Activated CD8-positive, alpha-beta memory T cell treated with anti-CD3 and anti-CD28 coated beads, Interleukin-2, amount 50 U/mL, for 24 hours (primary cell): Measurements from ENCODE around the gene RBM23.
"Not testable (repeated sequence)": the region's sequence is repeated elsewhere in the genome, so short reads cannot be mapped to it uniquely, and the experiment has no call there.

ENCODE experiments used
- DNase-seq: peaks from one replicate; pipeline ENCODE4 v3.0.0-alpha.2; 2020; ENCODE audit errors: extremely low read depth

RBM23 gene

DNA sequence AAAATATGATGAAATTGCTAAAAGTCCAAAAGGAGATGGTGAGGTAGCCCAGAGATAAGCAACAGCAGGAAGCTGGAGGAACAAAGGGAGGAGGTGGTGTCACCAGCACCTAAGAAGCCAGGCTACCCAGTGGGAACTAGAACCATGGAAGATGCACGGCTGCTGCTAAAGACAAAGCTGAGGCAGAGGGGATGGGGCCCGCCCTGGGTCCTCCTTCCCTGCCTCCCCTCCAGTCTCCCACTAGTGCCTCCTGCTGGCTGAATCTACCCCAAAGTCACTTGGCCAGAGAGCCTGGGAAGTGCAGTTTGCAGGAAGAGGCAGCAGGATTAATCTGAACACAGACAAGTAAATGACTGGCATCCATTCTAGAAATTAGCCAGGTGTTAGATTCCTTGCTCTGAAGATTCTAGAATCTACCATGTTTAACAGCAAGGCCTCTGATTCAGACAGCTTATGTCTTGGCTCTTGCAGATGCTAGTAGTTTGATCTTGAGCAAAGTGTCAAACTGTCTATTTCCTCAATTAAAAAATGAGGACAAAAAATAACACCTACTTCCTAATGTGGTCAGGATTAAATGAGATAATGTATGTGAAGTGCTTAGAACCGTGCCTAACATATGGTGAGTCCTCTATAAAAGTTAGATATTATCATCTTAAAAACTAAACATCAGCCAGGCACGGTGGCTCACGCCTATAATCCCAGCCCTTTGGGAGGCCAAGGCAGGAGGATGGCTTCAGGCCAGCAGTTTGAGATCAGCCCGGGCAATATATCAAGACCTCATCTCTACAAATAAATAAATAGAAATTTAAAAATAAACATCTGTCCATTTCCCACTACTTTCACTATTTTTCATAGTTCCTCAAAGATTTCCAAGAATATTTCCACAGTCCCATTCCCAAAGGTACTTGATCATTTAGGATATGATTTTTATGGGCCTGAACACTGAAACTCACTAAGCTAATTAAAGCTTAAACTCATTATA is 53.2 kb downstream of the RBM23 start:
- DNase-seq, result no peak

- DNase-seq, result no peak
Measured at GRCh38 chr14:22864979-22865378, 54.0 kb downstream of the RBM23 start.

GRCh38 chr14:22861651-22862050 is 57.3 kb downstream of the RBM23 start:
- no peak for DNase-seq

DNA sequence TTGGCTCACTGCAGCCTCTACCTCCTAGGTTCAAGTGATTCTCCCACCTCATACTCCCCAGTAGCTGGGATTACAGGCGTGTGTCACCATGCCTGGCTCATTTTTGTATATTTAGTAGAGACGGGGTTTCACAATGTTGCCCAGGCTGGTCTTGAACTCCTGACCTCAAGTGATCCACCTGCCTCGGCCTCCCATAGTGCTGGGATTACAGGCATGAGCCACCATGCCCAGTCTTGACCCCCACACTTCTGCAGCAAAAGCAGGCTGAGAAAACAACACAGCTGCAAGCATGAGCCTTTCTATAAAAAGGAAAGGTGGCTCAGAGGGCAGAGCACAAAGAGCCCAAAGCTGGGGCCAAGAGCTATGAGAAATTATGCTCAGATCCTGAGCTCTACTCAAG is 58.6 kb downstream of the RBM23 start:
- DNase-seq, result not testable (repeated sequence)

DNA sequence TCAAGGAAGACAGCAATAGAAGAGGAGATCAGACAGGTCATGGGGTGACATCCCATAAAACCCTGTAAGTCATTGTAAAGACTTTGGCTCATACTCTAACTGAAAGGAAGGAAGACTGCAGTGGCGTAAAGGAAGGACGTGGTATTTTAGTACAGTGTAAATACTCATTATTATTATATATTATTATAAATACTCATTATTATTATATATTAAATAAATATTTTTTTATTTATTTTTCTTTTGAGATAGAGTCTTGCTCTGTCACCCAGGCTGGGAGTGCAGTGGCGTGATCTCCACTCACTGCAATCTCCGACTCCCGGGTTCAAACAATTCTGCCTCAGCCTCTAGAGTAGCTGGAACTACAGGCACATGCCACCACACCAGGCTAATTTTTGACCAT is 62.5 kb downstream of the RBM23 start:
- DNase-seq, result no peak

GRCh38 chr14:22854963-22855724 is 63.8 kb downstream of the RBM23 start:
- no peak for DNase-seq

DNA sequence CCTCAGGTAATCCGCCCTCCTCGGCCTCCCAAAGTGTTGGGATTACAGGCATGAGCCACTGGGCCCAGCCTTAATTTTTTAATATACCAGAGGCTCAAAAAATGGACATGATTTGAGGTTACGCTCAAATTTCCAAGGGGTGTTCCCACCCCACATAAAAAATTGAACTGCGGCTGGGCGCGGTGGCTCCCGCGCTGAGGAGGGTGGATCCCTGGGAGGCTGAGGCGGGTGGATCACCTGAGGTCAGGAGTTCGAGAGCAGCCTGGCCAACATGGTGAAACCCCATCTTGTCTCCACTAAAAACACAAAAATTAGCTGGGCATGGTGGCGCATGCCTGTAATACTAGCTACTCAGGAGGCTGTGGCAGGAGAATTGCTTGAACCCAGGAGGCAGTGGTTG is 64.7 kb downstream of the RBM23 start:
- not testable (repeated sequence) for DNase-seq

GRCh38 chr14:22852940-22853767 is 65.8 kb downstream of the RBM23 start:
- peak; percentile 87 for DNase-seq

DNA sequence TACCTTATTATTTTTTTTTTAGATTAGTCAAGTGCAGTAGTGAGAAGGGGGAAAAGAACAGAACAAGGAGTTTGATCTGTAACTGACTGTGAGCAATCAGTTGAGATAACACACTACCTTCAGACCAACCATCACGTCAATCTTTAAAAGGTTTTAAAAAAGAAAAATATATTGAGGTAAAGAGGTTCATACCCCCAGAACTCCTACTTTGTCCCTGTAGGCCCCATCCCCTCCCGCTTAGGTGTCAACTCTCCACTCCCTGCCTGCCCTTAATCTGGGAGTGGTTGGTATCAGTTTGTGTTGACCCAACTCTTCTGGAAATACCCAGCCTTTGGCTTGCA is 66.4 kb downstream of the RBM23 start:
- DNase-seq, result no peak

- not testable (repeated sequence) for DNase-seq
Measured at GRCh38 chr14:22852178-22852577, 66.8 kb downstream of the RBM23 start.

- no peak for DNase-seq
Measured at GRCh38 chr14:22850944-22851764, 67.8 kb downstream of the RBM23 start.

DNA sequence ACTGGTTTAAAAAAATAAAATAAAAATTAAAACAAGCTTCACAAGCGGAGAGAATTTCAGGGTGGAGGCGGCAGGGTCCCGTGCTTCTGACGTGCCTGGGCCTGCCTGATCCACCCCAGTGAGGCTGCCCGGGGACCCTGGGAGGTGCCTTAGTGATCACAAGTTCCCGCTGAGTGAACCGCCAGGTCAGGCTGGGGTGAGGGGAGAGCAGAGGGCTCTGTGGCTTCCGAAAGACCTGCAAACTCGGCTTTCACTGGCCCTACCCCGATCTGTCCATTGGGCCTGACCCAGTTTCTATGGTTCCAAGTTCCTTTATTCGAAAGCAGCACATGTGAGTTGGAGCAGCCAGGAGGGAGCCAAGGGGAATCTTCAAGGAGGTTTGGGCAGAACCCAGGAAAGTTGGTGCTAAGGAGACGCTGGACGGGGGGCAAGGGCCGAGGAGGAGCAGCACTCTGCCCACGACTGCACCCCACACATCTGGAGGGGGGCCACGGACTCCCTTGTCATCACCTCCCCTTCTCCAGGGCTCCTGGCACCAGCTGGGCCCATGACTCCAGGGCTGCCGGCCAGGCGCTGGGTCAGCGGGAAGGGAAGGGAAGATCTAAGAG is 69.6 kb downstream of the RBM23 start:
- no peak for DNase-seq

GRCh38 chr14:22848351-22849164 is 70.4 kb downstream of the RBM23 start:
- DNase-seq, result no peak

GRCh38 chr14:22847661-22848341 is 71.1 kb downstream of the RBM23 start:
- no peak for DNase-seq

GRCh38 chr14:22846811-22847307 is 72.1 kb downstream of the RBM23 start:
- no peak for DNase-seq

- no peak for DNase-seq
Measured at GRCh38 chr14:22845821-22846625, 72.9 kb downstream of the RBM23 start.

DNA sequence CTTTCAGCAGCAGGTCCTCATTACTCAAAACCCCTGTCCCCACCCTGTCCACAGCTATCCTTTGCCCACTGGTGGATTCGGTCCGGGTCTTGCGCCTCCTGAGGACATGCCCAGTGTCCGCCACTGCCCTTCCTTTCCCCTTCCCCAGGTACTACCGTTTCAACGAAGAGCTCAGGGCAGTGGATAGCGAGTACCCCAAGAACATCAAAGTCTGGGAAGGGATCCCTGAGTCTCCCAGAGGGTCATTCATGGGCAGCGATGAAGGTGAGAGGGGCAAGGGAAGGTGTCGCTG is 73.9 kb downstream of the RBM23 start:
- no peak for DNase-seq
